Activated B cell treated with CpG ODN at 0.5 μM for 24 hours (primary cell): Measurements from ENCODE around the gene SUCLG1. TPM values are rescaled to one million over a fixed set of nuclear protein-coding genes. Genes with fewer than 3 reads are reported as not detected.

ENCODE experiments used
- ATAC-seq: fragments of 200-7000 bp; cut with Tn5 transposase; one replicate; pipeline ENCODE4 v1.10.0; 2021; ENCODE audit warnings: low read depth, mild to moderate bottlenecking, moderate library complexity
- CTCF ChIA-PET: fragments of 350-600 bp; sonication (Branson Sonifier 250); formaldehyde crosslinking; loops from one replicate; lab custom pipeline; 2021; ENCODE audit warnings: antibody characterized with exemption; lab: Charles Lee
- POLR2A ChIA-PET: fragments of 350-600 bp; sonication (Branson Sonifier 250); formaldehyde crosslinking; loops from one replicate; lab custom pipeline; 2021; ENCODE audit warnings: antibody characterized with exemption; lab: Charles Lee
- DNase-seq: peaks from one replicate; pipeline ENCODE4 v3.0.0; 2022
- H3K27ac Mint-ChIP-seq: one replicate; pipeline ENCODE4 v1.8.0; 2020; ENCODE audit warnings: mixed read lengths
- H3K27me3 Mint-ChIP-seq: one replicate; pipeline ENCODE4 v1.8.0; 2021; ENCODE audit warnings: mixed read lengths
- H3K36me3 Mint-ChIP-seq: one replicate; pipeline ENCODE4 v1.8.0; 2021; ENCODE audit warnings: low read depth, mixed read lengths
- H3K4me1 Mint-ChIP-seq: one replicate; pipeline ENCODE4 v1.8.0; 2021; ENCODE audit warnings: mixed read lengths
- H3K4me3 Mint-ChIP-seq: one replicate; pipeline ENCODE4 v1.8.0; 2020; ENCODE audit warnings: mild to moderate bottlenecking, mixed read lengths
- H3K9me3 Mint-ChIP-seq: one replicate; pipeline ENCODE4 v1.8.0; 2020; ENCODE audit warnings: mixed read lengths
- intact Hi-C: fragments of 100-400 bp; cut with micrococcal nuclease; formaldehyde crosslinking; loops from one replicate; pipeline ENCODE4 v1.15.1; 2024
- total RNA-seq: library from RNA; stranded (reverse); gene quantifications from 2 replicates; pipeline ENCODE4 v1.2.3, GENCODE V29; 2022
- TF ChIP-seq, protein P1 (sequence below): fragments of 200-600 bp; IDR thresholded peaks from one replicate; pipeline ENCODE4 v1.8.0; 2022; ENCODE audit warnings: antibody characterized with exemption, mild to moderate bottlenecking

SUCLG1 gene
- total RNA-seq, 1 donor from 2014 or later, result 45.9 TPM

GRCh38 chr2:84457686-84458085, 1.4 kb downstream of the SUCLG1 start:
- ChIA-PET CTCF (no interaction called here), POLR2A (no interaction called here)
- ATAC-seq (no peak), DNase-seq (no peak)
- TF ChIP-seq, protein P1, sequence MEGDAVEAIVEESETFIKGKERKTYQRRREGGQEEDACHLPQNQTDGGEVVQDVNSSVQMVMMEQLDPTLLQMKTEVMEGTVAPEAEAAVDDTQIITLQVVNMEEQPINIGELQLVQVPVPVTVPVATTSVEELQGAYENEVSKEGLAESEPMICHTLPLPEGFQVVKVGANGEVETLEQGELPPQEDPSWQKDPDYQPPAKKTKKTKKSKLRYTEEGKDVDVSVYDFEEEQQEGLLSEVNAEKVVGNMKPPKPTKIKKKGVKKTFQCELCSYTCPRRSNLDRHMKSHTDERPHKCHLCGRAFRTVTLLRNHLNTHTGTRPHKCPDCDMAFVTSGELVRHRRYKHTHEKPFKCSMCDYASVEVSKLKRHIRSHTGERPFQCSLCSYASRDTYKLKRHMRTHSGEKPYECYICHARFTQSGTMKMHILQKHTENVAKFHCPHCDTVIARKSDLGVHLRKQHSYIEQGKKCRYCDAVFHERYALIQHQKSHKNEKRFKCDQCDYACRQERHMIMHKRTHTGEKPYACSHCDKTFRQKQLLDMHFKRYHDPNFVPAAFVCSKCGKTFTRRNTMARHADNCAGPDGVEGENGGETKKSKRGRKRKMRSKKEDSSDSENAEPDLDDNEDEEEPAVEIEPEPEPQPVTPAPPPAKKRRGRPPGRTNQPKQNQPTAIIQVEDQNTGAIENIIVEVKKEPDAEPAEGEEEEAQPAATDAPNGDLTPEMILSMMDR, result no peak
- H3K4me3 Mint-ChIP-seq, result peak overlapping the region; percentile 93
- H3K9me3 Mint-ChIP-seq, result no peaks in the 10 kb centered on the region
- no peaks in the 10 kb centered on the region for H3K27me3 Mint-ChIP-seq
- peaks cover 35% of the 10 kb centered on the region for H3K4me1 Mint-ChIP-seq
- peaks cover 9% of the 10 kb centered on the region for H3K36me3 Mint-ChIP-seq
- no peak overlapping the region for H3K27ac Mint-ChIP-seq
- intact Hi-C loops, result loop anchor here (2.0 kb wide), 2 partner anchors 59 to 961 kb away; partner anchors contain the start of genes DNAH6 and SH2D6

- intact Hi-C loops, result no loop called here
- no peaks in the 10 kb centered on the region for H3K27me3 Mint-ChIP-seq
- H3K4me1 Mint-ChIP-seq, result peaks cover 43% of the 10 kb centered on the region
- H3K27ac Mint-ChIP-seq, result no peak overlapping the region
- H3K9me3 Mint-ChIP-seq, result no peaks in the 10 kb centered on the region
- DNase-seq (no peak), ATAC-seq (no peak)
- peaks cover 9% of the 10 kb centered on the region for H3K36me3 Mint-ChIP-seq
- H3K4me3 Mint-ChIP-seq, result no peak overlapping the region
- CTCF ChIA-PET, result no interaction called here
- POLR2A ChIA-PET, result no interaction called here
- TF ChIP-seq, protein P1, result no peak
Measured at GRCh38 chr2:84456156-84456555, 2.9 kb downstream of the SUCLG1 start.

- ATAC-seq (no peak), DNase-seq (no peak)
- H3K36me3 Mint-ChIP-seq, result peaks cover 13% of the 10 kb centered on the region
- no peak overlapping the region for H3K4me3 Mint-ChIP-seq
- POLR2A ChIA-PET, result no interaction called here
- no peaks in the 10 kb centered on the region for H3K9me3 Mint-ChIP-seq
- H3K27me3 Mint-ChIP-seq, result no peaks in the 10 kb centered on the region
- no peak overlapping the region for H3K27ac Mint-ChIP-seq
- TF ChIP-seq, protein P1, result no peak
- H3K4me1 Mint-ChIP-seq, result peaks cover 45% of the 10 kb centered on the region
- CTCF ChIA-PET, result no interaction called here
- intact Hi-C loops, result no loop called here
Measured at GRCh38 chr2:84454581-84454980, 4.5 kb downstream of the SUCLG1 start.

- H3K36me3 Mint-ChIP-seq, result peaks cover 15% of the 10 kb centered on the region
- H3K4me3 Mint-ChIP-seq, result no peak overlapping the region
- peaks cover 31% of the 10 kb centered on the region for H3K4me1 Mint-ChIP-seq
- ChIA-PET POLR2A (no interaction called here), CTCF (no interaction called here)
- no peaks in the 10 kb centered on the region for H3K9me3 Mint-ChIP-seq
- H3K27ac Mint-ChIP-seq, result no peak overlapping the region
- TF ChIP-seq, protein P1, result no peak
- intact Hi-C loops, result no loop called here
- no peak for ATAC-seq
- no peak for DNase-seq
- H3K27me3 Mint-ChIP-seq, result no peaks in the 10 kb centered on the region
Measured at GRCh38 chr2:84452624-84453023, 6.5 kb downstream of the SUCLG1 start.

DNA sequence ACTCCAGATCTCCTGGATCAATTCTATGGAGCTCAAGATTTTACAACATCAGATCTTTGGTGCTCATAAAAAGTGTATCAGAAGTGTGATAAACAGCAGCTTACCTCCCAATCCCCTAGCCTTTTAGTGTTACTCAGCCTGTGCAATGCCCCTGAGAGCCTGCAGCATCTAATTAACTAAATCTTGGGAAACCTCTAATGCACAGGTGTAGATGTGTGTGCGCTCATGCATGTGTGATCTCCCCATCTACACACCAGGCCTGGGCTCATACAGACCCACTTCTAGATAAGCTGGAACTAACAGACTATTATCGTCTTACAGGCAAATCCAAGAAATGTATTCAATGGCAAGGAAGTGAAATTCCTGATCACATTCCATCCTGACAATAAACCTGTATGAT, 7.5 kb downstream of the SUCLG1 start:
- no peak overlapping the region for H3K27ac Mint-ChIP-seq
- POLR2A ChIA-PET, result no interaction called here
- H3K4me3 Mint-ChIP-seq, result no peak overlapping the region
- no peak for ATAC-seq
- H3K4me1 Mint-ChIP-seq, result peaks cover 21% of the 10 kb centered on the region
- H3K9me3 Mint-ChIP-seq, result no peaks in the 10 kb centered on the region
- H3K36me3 Mint-ChIP-seq, result peaks cover 22% of the 10 kb centered on the region
- no peak for DNase-seq
- TF ChIP-seq, protein P1, result no peak
- intact Hi-C loops, result no loop called here
- CTCF ChIA-PET, result no interaction called here
- no peaks in the 10 kb centered on the region for H3K27me3 Mint-ChIP-seq
